IPS-18c (cell line): ENCODE results near the gene TRIM2.

Source experiments
- H3K4me3 ChIP-seq: 2 replicates; pipeline ENCODE4 v1.7.0; 2013; ENCODE audit warnings: low read depth, mild to moderate bottlenecking, low read length, moderate library complexity; ENCODE audit not compliant: insufficient read depth
- H3K9me3 ChIP-seq: one replicate; pipeline ENCODE4 v1.6.1; 2013; ENCODE audit warnings: mild to moderate bottlenecking, low read length, moderate library complexity; ENCODE audit not compliant: control insufficient read depth, insufficient read depth

Gene TRIM2

DNA sequence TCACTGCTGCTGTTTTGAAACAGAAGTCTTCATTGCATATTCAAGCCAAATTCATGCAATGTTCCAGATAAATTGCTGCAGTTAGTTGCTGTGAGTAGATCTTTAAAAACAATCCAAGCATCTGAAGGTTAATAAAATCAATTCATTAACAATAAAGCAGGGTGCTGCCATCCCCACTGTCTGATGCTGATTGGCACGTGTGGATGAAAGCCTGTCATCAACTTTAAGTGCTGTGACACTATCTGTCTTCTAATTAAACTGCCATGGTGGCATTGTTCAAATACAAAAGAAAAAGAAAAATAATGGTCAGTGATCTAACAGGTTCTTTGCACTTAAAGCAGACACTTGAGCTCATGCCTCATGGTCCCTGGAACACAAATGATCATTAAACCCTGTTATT is 77.2 kb downstream of the TRIM2 start:
- Histone ChIP-seq H3K9me3 (no peaks in the 10 kb centered on the region), H3K4me3 (no peak overlapping the region)

DNA sequence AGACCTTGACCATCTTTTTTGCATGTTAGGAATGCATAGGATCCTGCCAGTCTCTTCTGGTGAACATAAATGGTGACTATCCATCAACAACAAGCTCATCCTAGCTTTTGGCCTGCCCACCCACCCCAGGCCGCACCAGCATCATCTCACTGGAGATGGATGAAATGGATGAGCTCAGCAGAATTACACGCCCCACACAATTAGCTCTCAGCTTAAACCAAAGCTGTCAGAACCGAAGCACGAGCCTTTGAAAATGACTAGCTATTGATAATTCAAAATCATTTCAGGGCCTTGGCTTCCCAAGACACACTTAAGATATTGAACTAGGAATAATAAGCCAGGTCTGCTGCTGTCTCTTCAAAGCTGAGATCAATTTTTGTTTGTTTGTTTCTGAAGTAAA is 77.8 kb downstream of the TRIM2 start:
- Histone ChIP-seq H3K4me3 (no peak overlapping the region), H3K9me3 (no peaks in the 10 kb centered on the region)

DNA sequence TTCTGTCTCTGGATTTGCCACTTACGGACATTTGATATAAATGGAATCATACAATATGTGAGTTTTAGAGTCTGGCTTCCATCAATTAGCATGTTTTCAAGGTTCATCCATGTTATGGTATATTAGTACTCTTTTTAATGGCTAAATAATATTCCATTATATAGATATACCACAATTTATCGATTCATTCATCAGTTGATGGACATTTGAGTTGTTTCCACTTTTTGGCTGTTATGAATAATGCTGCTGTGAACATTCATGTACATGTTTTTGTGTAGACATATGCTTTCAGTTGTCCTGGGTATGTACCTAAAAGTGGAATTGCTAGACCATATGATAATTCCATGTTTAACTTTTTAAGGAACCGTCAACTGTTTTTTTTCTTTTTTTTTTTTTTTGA is 79.0 kb downstream of the TRIM2 start:
- H3K4me3 ChIP-seq: no peak overlapping the region
- H3K9me3 ChIP-seq: peaks cover 3% of the 10 kb centered on the region

DNA sequence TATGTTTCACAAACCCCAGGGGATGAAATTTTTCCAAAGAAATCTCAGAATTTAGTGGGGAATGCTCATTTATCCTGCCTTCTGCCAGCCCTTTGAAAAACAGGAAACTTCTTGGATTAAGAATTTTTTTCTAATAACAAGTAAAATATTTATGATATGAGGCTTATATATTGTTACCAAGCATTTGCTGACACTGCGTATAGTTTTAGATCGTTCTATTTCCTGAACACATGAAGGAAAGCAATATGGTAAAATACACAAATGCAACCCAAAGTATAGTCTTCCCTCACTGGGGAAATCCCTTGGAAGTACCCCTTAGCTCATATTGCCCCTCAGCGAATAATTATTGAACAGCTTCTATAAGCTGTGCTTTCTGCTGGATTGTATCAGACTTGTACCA is 85.9 kb downstream of the TRIM2 start:
- H3K4me3 ChIP-seq: no peak overlapping the region
- H3K9me3 ChIP-seq: peaks cover 3% of the 10 kb centered on the region

DNA sequence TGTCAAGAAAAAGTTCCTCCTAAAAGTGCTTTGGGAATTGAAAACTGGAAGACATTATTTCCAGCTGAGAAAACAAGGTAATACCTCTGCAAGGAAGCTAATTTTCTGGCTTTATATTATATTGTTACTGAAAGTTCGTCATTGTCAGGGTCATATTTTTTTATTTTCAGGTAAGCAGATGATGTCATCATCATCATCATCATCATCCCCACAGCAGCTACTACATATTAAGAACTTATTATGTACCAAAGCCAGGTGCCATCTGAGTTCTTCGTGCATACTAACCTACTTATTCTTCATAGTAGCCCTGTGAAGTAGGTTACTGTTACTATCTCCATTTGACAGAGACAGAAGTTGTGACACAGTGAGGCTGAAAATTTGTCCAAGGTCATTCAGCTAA is 87.3 kb downstream of the TRIM2 start:
- no peak overlapping the region for H3K4me3 ChIP-seq
- peaks cover 3% of the 10 kb centered on the region for H3K9me3 ChIP-seq

DNA sequence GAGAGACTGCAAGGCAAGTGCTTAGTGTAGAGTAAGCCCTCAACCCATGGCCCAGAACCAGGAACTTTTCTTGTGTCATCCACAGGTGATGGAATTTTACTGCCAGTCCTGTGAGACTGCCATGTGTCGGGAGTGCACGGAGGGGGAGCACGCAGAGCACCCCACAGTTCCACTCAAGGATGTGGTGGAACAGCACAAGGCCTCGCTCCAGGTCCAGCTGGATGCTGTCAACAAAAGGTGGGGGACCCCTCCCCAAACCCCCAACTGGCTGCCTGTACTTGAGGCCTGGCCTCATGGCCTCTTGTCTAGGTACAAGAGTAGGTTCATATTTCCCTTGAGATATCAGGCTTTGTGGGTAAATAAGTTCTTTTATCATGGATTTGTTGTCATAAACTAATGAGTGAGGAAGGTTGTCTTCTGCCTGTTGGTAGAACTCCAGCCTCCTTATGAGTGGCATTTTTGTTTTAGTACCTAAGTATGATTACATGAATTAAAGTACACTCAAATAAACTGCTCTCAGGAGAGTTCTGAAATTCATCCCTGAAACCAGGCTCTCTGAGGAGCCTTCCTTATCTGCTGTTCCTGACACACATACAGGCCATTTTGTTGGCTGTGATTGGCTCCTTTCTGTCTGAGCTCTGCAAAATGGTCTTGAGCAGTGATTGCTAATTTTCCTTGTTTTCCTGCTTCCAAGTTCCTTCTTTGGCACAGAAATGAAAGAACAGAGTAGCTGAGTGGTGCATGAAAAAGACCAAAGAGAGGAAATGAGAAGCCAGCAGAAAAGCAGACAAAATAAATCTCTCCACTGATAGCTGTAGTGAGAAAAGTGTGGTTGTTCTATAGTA is 88.9 kb downstream of the TRIM2 start:
- peaks cover under 1% of the 10 kb centered on the region for H3K9me3 ChIP-seq
- H3K4me3 ChIP-seq: no peak overlapping the region

DNA sequence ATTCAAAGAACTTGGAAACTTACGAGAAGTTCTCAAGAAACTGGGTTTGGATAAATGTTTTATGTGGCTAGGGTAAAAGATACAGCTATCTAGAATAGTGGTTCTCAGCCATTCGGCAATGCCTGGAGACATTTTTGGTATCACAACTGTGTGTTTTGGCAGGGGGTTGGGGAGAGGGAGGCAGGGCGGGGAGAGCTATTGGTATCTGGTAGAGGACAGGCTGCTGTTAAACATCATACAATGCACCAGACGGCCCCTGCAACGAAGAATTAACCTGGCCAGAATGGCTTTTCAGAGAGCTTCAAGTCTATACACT is 89.5 kb downstream of the TRIM2 start:
- Histone ChIP-seq H3K4me3 (no peak overlapping the region), H3K9me3 (no peaks in the 10 kb centered on the region)

DNA sequence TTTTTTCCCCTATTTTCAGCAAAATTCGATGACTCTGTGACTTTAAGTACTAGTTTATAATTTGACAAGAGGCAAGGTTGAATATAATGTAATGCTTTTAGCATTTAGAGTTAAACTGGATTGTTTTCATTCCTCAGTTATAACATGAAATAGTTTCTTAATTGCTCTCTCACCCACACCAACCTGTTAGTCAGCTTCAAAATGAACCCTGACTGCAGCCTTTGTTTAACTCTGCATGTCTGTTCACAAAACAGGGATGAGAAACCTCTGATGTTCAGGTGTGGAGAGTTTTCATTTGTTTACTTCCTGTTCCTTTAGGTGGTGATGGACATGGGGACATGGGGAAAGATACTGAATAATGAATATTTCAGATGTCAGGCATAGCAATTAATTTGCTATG is 90.4 kb downstream of the TRIM2 start:
- peaks cover 3% of the 10 kb centered on the region for H3K9me3 ChIP-seq
- H3K4me3 ChIP-seq: no peak overlapping the region

DNA sequence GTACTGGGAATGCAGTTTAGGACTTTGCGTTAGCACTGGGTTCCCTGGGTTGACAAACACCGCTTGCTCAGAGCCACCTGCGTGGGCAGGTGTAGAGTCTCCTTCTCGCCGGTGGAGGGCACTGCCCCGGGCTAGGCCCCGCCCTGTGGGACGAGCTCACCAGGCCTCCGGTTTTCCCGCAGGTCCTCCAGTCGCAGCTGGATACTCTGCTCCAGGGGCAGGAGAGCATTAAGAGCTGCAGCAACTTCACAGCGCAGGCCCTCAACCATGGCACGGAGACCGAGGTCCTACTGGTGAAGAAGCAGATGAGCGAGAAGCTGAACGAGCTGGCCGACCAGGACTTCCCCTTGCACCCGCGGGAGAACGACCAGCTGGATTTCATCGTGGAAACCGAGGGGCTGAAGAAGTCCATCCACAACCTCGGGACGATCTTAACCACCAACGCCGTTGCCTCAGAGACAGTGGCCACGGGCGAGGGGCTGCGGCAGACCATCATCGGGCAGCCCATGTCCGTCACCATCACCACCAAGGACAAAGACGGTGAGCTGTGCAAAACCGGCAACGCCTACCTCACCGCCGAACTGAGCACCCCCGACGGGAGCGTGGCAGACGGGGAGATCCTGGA is 91.0 kb downstream of the TRIM2 start:
- Histone ChIP-seq H3K9me3 (peaks cover 4% of the 10 kb centered on the region), H3K4me3 (no peak overlapping the region)

DNA sequence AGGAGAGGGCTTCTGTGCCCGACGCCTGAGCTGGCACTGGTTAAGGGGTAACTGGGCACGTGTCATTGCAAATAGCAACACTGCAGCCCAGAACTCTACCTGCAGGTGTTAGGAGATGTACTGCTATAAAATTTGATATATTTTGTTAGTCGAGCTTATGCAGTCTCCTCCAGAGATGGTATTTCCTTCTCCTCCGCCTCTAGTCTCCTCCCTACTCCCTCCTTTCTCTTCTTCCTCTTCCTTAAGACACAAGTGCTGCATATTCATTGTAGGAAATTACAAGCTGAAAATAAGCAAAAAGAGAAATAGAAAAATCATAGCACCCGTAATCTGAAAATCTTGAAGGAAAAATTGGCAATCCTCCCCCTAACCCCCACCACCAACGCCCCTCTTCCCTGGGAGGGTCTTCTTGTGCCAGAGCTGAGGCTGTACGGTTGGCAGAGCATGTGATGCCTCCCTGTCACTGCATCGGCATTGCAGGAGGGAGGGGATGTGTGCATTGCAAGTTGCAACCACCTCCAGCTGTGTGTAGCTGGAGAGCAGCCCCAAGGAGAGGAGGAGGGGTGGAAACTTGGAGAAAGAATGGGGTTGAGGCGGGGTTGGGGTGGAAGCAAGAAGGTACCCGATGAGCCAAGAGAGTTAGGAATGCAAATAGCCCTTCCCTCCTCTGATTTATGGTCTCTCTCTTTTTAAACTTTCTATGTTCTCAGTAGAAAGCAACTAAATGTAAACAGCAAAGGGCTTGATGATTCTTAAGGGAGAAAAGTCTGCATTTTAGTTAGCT is 92.0 kb downstream of the TRIM2 start:
- H3K4me3 ChIP-seq: no peak overlapping the region
- H3K9me3 ChIP-seq: peaks cover 4% of the 10 kb centered on the region

DNA sequence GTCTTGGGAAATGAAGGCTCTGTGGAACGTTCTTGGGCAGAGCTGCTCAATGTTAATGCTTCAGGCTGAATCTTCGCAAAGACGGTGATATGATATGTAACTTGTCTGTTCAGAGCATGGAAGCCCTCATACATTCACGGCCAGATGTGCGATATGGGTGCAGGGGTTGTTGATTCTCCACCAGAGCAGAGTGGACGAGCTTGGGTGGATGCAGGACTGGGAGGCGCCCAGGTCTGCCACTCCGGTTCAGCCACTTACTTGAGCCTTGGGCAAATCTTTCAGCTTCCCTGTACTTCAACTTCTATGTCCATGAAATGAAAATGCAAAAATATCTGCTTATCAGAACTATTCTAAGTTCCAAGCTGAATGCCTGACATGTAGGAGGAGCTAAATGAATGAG is 92.9 kb downstream of the TRIM2 start:
- Histone ChIP-seq H3K9me3 (peaks cover 4% of the 10 kb centered on the region), H3K4me3 (no peak overlapping the region)

DNA sequence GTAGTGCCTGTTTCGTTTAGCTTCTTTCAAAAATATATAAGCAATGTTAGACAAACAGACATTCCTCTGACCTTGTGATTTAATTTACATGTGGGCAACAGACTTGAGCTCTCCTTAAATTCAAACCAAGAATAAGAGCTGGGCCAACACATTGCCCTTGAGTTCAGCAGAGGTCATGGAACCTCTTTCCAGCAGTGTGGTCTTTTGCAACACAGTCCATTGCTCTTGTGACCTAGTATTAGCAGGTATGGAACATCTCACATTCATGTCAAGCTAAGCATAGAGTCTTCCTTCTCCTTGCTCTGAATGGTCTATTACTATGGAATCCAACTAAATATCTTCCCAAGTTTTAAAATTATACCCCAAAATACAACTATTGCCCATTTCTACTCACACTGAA is 106.5 kb downstream of the TRIM2 start:
- H3K4me3 ChIP-seq: no peak overlapping the region
- H3K9me3 ChIP-seq: no peaks in the 10 kb centered on the region

DNA sequence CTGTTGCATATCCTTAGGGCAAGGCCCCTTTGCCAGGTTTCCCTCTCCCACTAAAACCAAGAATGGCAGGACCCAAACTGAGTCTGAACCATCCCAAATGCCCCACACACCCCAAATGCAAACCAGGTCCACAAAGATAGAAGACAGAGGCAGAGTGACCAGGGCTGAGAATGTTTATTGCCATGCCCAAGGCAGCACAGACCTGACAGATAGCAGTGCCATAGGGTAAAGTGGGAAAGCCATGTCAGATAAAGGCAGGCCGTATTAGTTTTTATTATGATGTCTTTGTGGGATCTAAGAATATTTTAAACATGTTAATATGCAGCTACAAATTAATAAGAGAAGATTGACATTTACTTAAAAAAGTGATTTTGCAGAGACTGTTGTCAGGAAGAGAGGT is 110.7 kb downstream of the TRIM2 start:
- H3K4me3 ChIP-seq: no peak overlapping the region
- H3K9me3 ChIP-seq: no peaks in the 10 kb centered on the region

DNA sequence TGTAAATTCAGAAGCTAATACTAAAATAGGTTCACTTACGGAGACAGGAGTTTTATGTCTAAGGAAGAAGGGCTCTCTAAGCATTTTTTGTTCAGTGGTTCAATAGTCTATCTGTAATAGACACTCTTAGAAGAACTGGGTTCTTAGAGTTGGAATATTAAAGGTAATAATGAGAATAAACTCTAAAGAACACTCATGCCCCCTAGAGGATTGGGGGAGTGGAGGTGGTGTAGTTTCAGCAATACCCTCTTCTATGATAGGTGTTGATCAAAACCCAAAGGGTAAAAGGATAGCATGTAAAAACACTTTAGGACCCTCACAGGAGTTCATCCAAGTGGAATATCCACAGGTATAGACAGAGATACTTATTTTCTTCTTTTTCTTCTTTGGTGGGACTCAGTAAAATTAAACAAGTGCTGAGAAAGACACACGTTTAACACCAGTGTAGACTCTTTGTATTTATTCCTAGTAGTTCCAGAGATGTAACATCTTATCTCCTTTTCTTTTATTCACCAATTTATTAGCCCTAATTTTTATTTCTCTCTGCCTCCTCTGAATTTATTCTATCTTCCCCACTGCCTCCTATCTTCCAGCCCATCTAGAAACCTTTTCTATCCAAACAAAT is 114.6 kb downstream of the TRIM2 start:
- Histone ChIP-seq H3K4me3 (no peak overlapping the region), H3K9me3 (no peaks in the 10 kb centered on the region)

DNA sequence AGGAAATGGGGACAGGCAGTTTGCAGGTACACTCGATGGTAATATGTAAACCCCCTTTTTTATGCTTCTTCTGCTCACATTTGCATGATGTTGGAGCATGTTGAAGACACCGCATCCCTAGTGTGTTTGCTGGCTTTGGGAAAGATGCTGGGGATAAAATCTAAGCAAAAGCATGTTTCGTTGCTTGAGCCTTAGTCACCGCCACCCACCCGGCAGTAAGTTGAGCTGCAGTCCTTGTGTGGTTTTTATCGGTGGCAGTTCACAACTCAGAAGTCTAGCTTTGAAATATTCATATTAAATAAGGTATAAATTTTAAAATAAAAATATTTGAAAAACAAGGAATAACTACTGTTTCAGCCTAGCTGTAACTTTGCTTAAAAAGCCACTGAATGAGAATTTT is 118.5 kb downstream of the TRIM2 start:
- no peak overlapping the region for H3K4me3 ChIP-seq
- H3K9me3 ChIP-seq: no peaks in the 10 kb centered on the region

DNA sequence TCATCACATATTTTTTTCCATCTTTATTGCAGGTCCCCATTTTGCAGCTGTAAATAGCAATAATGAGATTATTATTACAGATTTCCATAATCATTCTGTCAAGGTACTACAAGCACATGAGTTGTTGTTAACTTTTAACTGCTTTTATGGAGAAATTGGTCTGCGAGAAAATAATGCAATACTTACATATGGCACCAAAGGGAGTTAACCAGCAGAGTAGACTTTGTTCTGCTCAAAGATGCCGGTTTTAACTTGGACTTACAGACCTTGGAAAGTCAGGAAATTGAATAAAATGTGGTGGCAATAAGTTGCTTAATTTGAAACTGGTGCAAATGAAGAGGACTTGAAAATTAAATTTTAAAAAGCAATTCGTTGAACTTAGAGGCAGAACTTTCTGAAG is 119.8 kb downstream of the TRIM2 start:
- H3K4me3 ChIP-seq: no peak overlapping the region
- no peaks in the 10 kb centered on the region for H3K9me3 ChIP-seq

DNA sequence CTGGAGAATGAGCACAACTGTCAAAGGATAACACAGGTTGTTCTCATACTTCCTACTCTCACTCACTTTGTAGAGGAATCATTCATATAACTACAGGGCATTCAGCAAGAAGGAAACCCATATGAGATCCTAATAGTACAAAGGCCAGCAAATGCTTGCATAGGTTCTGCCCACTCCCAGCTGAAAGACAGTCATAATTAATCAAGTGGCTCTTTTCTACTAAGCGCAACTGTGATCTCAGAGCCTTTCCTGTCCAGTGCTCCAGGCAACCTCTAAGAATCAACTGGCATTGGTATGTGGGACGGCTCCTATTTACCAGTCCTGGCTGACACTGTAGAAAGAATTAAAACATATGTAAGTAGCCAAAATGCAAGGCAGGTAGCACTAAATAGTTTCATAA is 121.3 kb downstream of the TRIM2 start:
- H3K9me3 ChIP-seq: no peaks in the 10 kb centered on the region
- no peak overlapping the region for H3K4me3 ChIP-seq

DNA sequence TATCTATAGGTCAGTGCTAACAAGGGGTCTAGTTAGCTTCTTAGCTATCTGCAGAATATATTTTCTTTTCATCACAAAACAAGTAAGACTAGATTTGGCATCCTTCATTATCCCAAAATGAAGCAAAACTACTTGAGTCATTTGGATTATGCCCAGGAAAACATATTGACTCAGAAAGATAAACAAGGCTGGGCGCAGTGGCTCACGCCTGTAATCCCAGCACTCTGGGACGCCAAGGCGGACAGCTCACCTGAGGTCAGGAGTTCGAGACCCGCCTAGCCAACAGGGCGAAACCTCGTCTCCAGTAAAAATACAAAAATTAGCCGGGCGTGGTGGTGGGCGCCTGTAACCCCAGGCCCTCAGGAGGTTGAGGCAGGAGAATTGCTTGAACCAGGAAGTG is 122.3 kb downstream of the TRIM2 start:
- no peak overlapping the region for H3K4me3 ChIP-seq
- H3K9me3 ChIP-seq: no peaks in the 10 kb centered on the region
